Measurements from ENCODE around the gene SMYD3. TPM values are rescaled to one million over a fixed set of nuclear protein-coding genes. Genes with fewer than 3 reads are reported as not detected.

SMYD3 gene
- polyA plus RNA-seq, 2 of the 4 experiments (the other 2 are of a cell fraction): 18.2 to 35.2 TPM

GRCh38 chr1:245772325-245772724, 734.8 kb downstream of the SMYD3 start:
- WGBS (ENCODE audit: missing lambda C conversion rate): 84% methylated on average over 1 of the region's 1 CpG
- H3K4me2 ChIP-seq: no peak overlapping the region
- no peak for TF ChIP-seq PBX3 (IDR thresholded peaks at IDR 0.05)
- TF ChIP-seq TP53 (CRISPR knock-in tag; IDR thresholded peaks at IDR 0.05): no peak
- TF ChIP-seq, protein P1, sequence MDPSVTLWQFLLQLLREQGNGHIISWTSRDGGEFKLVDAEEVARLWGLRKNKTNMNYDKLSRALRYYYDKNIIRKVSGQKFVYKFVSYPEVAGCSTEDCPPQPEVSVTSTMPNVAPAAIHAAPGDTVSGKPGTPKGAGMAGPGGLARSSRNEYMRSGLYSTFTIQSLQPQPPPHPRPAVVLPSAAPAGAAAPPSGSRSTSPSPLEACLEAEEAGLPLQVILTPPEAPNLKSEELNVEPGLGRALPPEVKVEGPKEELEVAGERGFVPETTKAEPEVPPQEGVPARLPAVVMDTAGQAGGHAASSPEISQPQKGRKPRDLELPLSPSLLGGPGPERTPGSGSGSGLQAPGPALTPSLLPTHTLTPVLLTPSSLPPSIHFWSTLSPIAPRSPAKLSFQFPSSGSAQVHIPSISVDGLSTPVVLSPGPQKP (IDR thresholded peaks at IDR 0.05; ENCODE audit: low read depth, low read length): no peak
- TF ChIP-seq ZC3H11A (IDR thresholded peaks at IDR 0.05): no peak
- no peak for TF ChIP-seq E2F6 (IDR thresholded peaks at IDR 0.05; ENCODE audit: borderline replicate concordance, low read depth)
- TF ChIP-seq POLR2AphosphoS2 (conservative IDR thresholded peaks at IDR 0.05; ENCODE audit: low read length): no peak
- no peaks in the 10 kb centered on the region; the same call in 2 of the 3 replicates for H3K4me1 ChIP-seq
- H3K9me3 ChIP-seq: no peaks in the 10 kb centered on the region
- DNase-seq (ENCODE audit: low read depth in 1 of 2, low spot score in 1 of 2): no peak
- ATAC-seq: no peak
- no peak overlapping the region for H3K27ac ChIP-seq
- no peak for FAIRE-seq
- no peak overlapping the region for H3K4me3 ChIP-seq
- ChIA-PET POLR2A (no interaction called here), CTCF (no interaction called here)

DNA sequence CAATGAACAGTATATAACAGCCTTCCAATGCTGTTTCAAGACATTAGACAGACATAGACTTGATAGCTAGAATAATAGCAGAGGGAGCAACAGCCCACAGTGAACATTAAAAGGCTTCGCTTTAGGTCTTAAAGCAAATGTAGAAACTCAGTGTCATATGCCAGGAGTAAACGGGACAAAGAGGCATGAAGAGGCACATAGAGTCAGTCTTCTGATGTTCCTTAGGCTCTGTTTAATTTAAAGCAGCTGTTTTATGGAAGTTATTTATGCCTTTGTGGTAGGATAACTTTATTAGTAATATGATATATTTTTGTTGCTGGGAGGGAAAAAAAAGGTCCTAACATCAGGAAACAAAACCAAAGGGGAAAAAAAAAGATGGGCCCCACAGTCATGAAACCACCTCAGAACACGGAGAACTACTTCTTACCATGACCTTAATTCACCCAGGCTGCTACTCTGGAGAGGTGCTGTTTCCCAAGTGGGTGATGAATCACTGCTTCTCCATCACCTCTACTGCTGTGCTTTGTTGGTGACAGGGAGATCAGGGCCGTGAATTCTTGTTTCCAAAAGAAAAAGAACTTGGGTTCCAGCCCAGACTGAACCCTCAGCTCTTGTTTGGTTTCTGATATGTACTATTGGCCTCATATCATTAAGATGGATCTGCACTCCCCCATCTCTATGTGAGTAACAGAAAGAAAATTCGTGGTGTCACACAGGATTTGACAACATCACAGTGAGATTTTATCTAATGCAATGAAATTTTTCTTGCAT, 735.4 kb downstream of the SMYD3 start:
- peak; percentile 64 to 68; a peak in 5 of 6 replicates for ATAC-seq
- 55% methylated on average over 5 of the region's 5 CpGs for WGBS (ENCODE audit: missing lambda C conversion rate)
- DNase-seq (ENCODE audit: low read depth in 1 of 2, low spot score in 1 of 2): peak in 1 of 2 experiments; percentile 8
- ChIA-PET POLR2A (interaction anchor here (0.8 kb wide), 1 partner anchor 13 kb away, joined by 3 read pairs; no protein-coding TSS in a partner anchor), CTCF (no interaction called here)
- Histone ChIP-seq H3K9me3 (no peaks in the 10 kb centered on the region), H3K27ac (no peak overlapping the region), H3K4me3 (no peak overlapping the region), H3K4me1 (no peaks in the 10 kb centered on the region; the same call in 2 of the 3 replicates), H3K4me2 (no peak overlapping the region)
- TF ChIP-seq EP300 (IDR thresholded peaks at IDR 0.05): no peak
- TF ChIP-seq ZSCAN20 (CRISPR knock-in tag; IDR thresholded peaks at IDR 0.05): no peak
- TF ChIP-seq NR3C1 (IDR thresholded peaks at IDR 0.05): no peak
- TF ChIP-seq POLR2AphosphoS2 (conservative IDR thresholded peaks at IDR 0.05; ENCODE audit: low read length): no peak
- TF ChIP-seq ZNF302 (CRISPR knock-in tag; IDR thresholded peaks at IDR 0.05): no peak
- no peak for TF ChIP-seq CHD2 (IDR thresholded peaks at IDR 0.05; ENCODE audit: low read length, partially characterized antibody)
- no peak for TF ChIP-seq HEYL (CRISPR knock-in tag; IDR thresholded peaks at IDR 0.05)
- no peak for TF ChIP-seq HOXB5 (CRISPR knock-in tag; IDR thresholded peaks at IDR 0.05)
- TF ChIP-seq NPAS2 (CRISPR knock-in tag; IDR thresholded peaks at IDR 0.05; ENCODE audit: borderline replicate concordance): no peak
- TF ChIP-seq KDM1A (IDR thresholded peaks at IDR 0.05; ENCODE audit: low read depth): no peak
- no peak for TF ChIP-seq USF2 (IDR thresholded peaks at IDR 0.05)
- no peak for TF ChIP-seq TP53 (CRISPR knock-in tag; IDR thresholded peaks at IDR 0.05)
- no peak for TF ChIP-seq CEBPB (IDR thresholded peaks at IDR 0.05)
- TF ChIP-seq POLR2A (IDR thresholded peaks at IDR 0.05; ENCODE audit: low read length): no peak
- TF ChIP-seq ZFP36 (IDR thresholded peaks at IDR 0.05; ENCODE audit: borderline replicate concordance, partially characterized antibody): no peak
- TF ChIP-seq RNF2 (IDR thresholded peaks at IDR 0.05; ENCODE audit: borderline replicate concordance, low read depth): no peak
- no peak for TF ChIP-seq ZC3H11A (IDR thresholded peaks at IDR 0.05)
- FAIRE-seq: no peak

- ATAC-seq: no peak
- H3K4me3 ChIP-seq: no peak overlapping the region
- ChIA-PET CTCF (no interaction called here), POLR2A (no interaction called here)
- H3K27ac ChIP-seq: no peak overlapping the region
- H3K4me1 ChIP-seq: no peaks in the 10 kb centered on the region; the same call in 2 of the 3 replicates
- H3K4me2 ChIP-seq: no peak overlapping the region
- no peaks in the 10 kb centered on the region for H3K9me3 ChIP-seq
- WGBS (ENCODE audit: missing lambda C conversion rate): 75% methylated on average over 2 of the region's 2 CpGs
- DNase-seq (ENCODE audit: low read depth in 1 of 2, low spot score in 1 of 2): no peak
- FAIRE-seq: no peak
- TF ChIP-seq, protein P2, sequence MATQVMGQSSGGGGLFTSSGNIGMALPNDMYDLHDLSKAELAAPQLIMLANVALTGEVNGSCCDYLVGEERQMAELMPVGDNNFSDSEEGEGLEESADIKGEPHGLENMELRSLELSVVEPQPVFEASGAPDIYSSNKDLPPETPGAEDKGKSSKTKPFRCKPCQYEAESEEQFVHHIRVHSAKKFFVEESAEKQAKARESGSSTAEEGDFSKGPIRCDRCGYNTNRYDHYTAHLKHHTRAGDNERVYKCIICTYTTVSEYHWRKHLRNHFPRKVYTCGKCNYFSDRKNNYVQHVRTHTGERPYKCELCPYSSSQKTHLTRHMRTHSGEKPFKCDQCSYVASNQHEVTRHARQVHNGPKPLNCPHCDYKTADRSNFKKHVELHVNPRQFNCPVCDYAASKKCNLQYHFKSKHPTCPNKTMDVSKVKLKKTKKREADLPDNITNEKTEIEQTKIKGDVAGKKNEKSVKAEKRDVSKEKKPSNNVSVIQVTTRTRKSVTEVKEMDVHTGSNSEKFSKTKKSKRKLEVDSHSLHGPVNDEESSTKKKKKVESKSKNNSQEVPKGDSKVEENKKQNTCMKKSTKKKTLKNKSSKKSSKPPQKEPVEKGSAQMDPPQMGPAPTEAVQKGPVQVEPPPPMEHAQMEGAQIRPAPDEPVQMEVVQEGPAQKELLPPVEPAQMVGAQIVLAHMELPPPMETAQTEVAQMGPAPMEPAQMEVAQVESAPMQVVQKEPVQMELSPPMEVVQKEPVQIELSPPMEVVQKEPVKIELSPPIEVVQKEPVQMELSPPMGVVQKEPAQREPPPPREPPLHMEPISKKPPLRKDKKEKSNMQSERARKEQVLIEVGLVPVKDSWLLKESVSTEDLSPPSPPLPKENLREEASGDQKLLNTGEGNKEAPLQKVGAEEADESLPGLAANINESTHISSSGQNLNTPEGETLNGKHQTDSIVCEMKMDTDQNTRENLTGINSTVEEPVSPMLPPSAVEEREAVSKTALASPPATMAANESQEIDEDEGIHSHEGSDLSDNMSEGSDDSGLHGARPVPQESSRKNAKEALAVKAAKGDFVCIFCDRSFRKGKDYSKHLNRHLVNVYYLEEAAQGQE (IDR thresholded peaks at IDR 0.05): no peak
- TF ChIP-seq FOSB (CRISPR knock-in tag; IDR thresholded peaks at IDR 0.05) (no peak), CBX8 (IDR thresholded peaks at IDR 0.05) (no peak), USF2 (IDR thresholded peaks at IDR 0.05) (no peak), NFE2L2 (conservative IDR thresholded peaks at IDR 0.05; ENCODE audit: low read length) (no peak)
- TF ChIP-seq, protein P1 (IDR thresholded peaks at IDR 0.05; ENCODE audit: low read depth, low read length): no peak
Observed at GRCh38 chr1:245770156-245770555, 736.9 kb downstream of the SMYD3 start.
